ENCODE results near the gene ADIPOR2.

ADIPOR2 gene

GRCh38 chr12:1792406-1792805 lies 101.5 kb downstream of the ADIPOR2 start:
- Histone ChIP-seq H3K9ac (ENCODE audit: low read depth, low read length) (no peak overlapping the region), H3K27ac (ENCODE audit: low read length) (no peak overlapping the region), H4K20me1 (ENCODE audit: insufficient read depth, low read length) (peaks cover 8% of the 10 kb centered on the region), H3K9me3 (ENCODE audit: insufficient read depth, low read length, severe bottlenecking) (no peaks in the 10 kb centered on the region), H3K27me3 (ENCODE audit: insufficient read depth, low read length, poor library complexity) (no peaks in the 10 kb centered on the region), H3K79me2 (ENCODE audit: insufficient read depth, low read length) (no peaks in the 10 kb centered on the region), H3K4me1 (ENCODE audit: insufficient read depth, low read length) (peaks cover 18% of the 10 kb centered on the region), H3K36me3 (ENCODE audit: insufficient read depth, low read length) (peaks cover 7% of the 10 kb centered on the region; the same call in 1 of the 2 replicates), H3K4me3 (ENCODE audit: low read depth in 1 of 2, low read length in 2 of 2) (no peak overlapping the region), H3K4me2 (ENCODE audit: insufficient read depth, low read length) (no peak overlapping the region), H2AFZ (ENCODE audit: low read depth, low read length) (no peak overlapping the region)
- TF ChIP-seq EZH2 (IDR thresholded peaks at IDR 0.05; ENCODE audit: borderline replicate concordance, low read depth, low read length, severe bottlenecking) (no peak), CTCF (IDR thresholded peaks at IDR 0.05; ENCODE audit: borderline replicate concordance, extremely low read depth, low read length, poor library complexity, severe bottlenecking) (no peak)
- no peak for ATAC-seq (ENCODE audit: insufficient read depth, low read depth)
- no peak for DNase-seq

- no peak overlapping the region for H3K4me2 ChIP-seq (ENCODE audit: insufficient read depth, low read length)
- no peak for ATAC-seq (ENCODE audit: insufficient read depth, low read depth)
- DNase-seq, result no peak
- TF ChIP-seq EZH2 (IDR thresholded peaks at IDR 0.05; ENCODE audit: borderline replicate concordance, low read depth, low read length, severe bottlenecking) (no peak), CTCF (IDR thresholded peaks at IDR 0.05; ENCODE audit: borderline replicate concordance, extremely low read depth, low read length, poor library complexity, severe bottlenecking) (no peak)
- H3K27ac ChIP-seq (ENCODE audit: low read length), result no peak overlapping the region
- no peaks in the 10 kb centered on the region for H3K27me3 ChIP-seq (ENCODE audit: insufficient read depth, low read length, poor library complexity)
- peaks cover 18% of the 10 kb centered on the region for H3K4me1 ChIP-seq (ENCODE audit: insufficient read depth, low read length)
- no peak overlapping the region for H3K4me3 ChIP-seq (ENCODE audit: low read depth in 1 of 2, low read length in 2 of 2)
- no peak overlapping the region for H2AFZ ChIP-seq (ENCODE audit: low read depth, low read length)
- no peaks in the 10 kb centered on the region for H3K9me3 ChIP-seq (ENCODE audit: insufficient read depth, low read length, severe bottlenecking)
- no peak overlapping the region for H3K9ac ChIP-seq (ENCODE audit: low read depth, low read length)
- H4K20me1 ChIP-seq (ENCODE audit: insufficient read depth, low read length), result peaks cover 8% of the 10 kb centered on the region
- no peaks in the 10 kb centered on the region for H3K36me3 ChIP-seq (ENCODE audit: insufficient read depth, low read length)
- no peaks in the 10 kb centered on the region for H3K79me2 ChIP-seq (ENCODE audit: insufficient read depth, low read length)
Measured at GRCh38 chr12:1793426-1794210, 102.7 kb downstream of the ADIPOR2 start.

- Histone ChIP-seq H3K4me2 (ENCODE audit: insufficient read depth, low read length) (no peak overlapping the region), H3K27me3 (ENCODE audit: insufficient read depth, low read length, poor library complexity) (no peaks in the 10 kb centered on the region), H4K20me1 (ENCODE audit: insufficient read depth, low read length) (peaks cover 8% of the 10 kb centered on the region), H3K27ac (ENCODE audit: low read length) (no peak overlapping the region), H3K4me3 (ENCODE audit: low read depth in 1 of 2, low read length in 2 of 2) (no peak overlapping the region), H3K36me3 (ENCODE audit: insufficient read depth, low read length) (no peaks in the 10 kb centered on the region), H2AFZ (ENCODE audit: low read depth, low read length) (no peak overlapping the region), H3K9me3 (ENCODE audit: insufficient read depth, low read length, severe bottlenecking) (no peaks in the 10 kb centered on the region), H3K4me1 (ENCODE audit: insufficient read depth, low read length) (peaks cover 18% of the 10 kb centered on the region), H3K79me2 (ENCODE audit: insufficient read depth, low read length) (no peaks in the 10 kb centered on the region), H3K9ac (ENCODE audit: low read depth, low read length) (no peak overlapping the region)
- ATAC-seq (ENCODE audit: insufficient read depth, low read depth) (no peak), DNase-seq (no peak)
- no peak for TF ChIP-seq CTCF (IDR thresholded peaks at IDR 0.05; ENCODE audit: borderline replicate concordance, extremely low read depth, low read length, poor library complexity, severe bottlenecking)
- no peak for TF ChIP-seq EZH2 (IDR thresholded peaks at IDR 0.05; ENCODE audit: borderline replicate concordance, low read depth, low read length, severe bottlenecking)
Measured at GRCh38 chr12:1794440-1795090, 103.7 kb downstream of the ADIPOR2 start.

All from DND-41 (cell line).